Panc1 (cell line): ENCODE data around the gene OR52R1.

Experiments
- TF ChIP-seq, protein P1 (sequence below): fragments of 450-650 bp; IDR thresholded peaks from 2 replicates; pipeline ENCODE4 v1.5.1; 2017; ENCODE audit warnings: mild to moderate bottlenecking
- TF ChIP-seq, protein P2 (sequence below), 2 experiments: IDR thresholded peaks; 2 replicates each; pipeline ENCODE4 v1.6.1; 2011 to 2012; ENCODE audit warnings: low read depth in 2 of 2, control low read depth in 1 of 2, low read length in 1 of 2, mild to moderate bottlenecking in 1 of 2, moderate library complexity in 1 of 2; ENCODE audit not compliant: insufficient read depth in 1 of 2

DNA sequence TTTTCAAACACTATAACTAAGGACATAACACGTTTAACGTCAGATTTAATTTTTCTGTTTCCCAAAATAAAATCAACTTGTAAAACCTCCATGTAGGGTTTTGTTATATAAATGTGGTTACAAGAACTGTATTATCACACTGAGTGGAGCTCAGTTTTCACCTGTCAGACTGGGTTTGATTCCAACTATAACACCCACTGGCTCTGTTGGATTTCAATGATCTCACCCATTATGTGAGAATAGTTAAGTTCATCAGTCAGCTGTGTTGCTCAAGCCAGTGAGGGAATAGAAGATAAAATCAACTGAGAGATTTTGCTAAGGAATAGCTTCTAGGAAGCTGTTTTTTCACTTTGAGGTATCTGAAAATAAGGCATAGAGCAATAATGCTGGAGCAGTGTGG, 5.1 kb upstream of the OR52R1 start:
- TF ChIP-seq, protein P1, sequence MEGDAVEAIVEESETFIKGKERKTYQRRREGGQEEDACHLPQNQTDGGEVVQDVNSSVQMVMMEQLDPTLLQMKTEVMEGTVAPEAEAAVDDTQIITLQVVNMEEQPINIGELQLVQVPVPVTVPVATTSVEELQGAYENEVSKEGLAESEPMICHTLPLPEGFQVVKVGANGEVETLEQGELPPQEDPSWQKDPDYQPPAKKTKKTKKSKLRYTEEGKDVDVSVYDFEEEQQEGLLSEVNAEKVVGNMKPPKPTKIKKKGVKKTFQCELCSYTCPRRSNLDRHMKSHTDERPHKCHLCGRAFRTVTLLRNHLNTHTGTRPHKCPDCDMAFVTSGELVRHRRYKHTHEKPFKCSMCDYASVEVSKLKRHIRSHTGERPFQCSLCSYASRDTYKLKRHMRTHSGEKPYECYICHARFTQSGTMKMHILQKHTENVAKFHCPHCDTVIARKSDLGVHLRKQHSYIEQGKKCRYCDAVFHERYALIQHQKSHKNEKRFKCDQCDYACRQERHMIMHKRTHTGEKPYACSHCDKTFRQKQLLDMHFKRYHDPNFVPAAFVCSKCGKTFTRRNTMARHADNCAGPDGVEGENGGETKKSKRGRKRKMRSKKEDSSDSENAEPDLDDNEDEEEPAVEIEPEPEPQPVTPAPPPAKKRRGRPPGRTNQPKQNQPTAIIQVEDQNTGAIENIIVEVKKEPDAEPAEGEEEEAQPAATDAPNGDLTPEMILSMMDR, result no peak
- TF ChIP-seq, protein P2, sequence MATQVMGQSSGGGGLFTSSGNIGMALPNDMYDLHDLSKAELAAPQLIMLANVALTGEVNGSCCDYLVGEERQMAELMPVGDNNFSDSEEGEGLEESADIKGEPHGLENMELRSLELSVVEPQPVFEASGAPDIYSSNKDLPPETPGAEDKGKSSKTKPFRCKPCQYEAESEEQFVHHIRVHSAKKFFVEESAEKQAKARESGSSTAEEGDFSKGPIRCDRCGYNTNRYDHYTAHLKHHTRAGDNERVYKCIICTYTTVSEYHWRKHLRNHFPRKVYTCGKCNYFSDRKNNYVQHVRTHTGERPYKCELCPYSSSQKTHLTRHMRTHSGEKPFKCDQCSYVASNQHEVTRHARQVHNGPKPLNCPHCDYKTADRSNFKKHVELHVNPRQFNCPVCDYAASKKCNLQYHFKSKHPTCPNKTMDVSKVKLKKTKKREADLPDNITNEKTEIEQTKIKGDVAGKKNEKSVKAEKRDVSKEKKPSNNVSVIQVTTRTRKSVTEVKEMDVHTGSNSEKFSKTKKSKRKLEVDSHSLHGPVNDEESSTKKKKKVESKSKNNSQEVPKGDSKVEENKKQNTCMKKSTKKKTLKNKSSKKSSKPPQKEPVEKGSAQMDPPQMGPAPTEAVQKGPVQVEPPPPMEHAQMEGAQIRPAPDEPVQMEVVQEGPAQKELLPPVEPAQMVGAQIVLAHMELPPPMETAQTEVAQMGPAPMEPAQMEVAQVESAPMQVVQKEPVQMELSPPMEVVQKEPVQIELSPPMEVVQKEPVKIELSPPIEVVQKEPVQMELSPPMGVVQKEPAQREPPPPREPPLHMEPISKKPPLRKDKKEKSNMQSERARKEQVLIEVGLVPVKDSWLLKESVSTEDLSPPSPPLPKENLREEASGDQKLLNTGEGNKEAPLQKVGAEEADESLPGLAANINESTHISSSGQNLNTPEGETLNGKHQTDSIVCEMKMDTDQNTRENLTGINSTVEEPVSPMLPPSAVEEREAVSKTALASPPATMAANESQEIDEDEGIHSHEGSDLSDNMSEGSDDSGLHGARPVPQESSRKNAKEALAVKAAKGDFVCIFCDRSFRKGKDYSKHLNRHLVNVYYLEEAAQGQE (IDR thresholded peaks at IDR 0.05; ENCODE audit: insufficient read depth in 1 of 2, low read depth in 2 of 2, low read length in 1 of 2), result no peak
